DOHH2 (cell line): ENCODE measurements around the gene MTCH1.

Experiments used
- H3F3A ChIP-seq: fragments of 200-600 bp; sonication (generic), shearing (Covaris generic); 2 replicates; pipeline ENCODE4 v1.6.0; 2016; ENCODE audit warnings: antibody characterized with exemption, mild to moderate bottlenecking; ENCODE audit not compliant: control insufficient read depth, insufficient read depth
- H3K27ac ChIP-seq: fragments of 200-600 bp; sonication (generic); 2 replicates; pipeline ENCODE4 v1.5.1; 2014; ENCODE audit warnings: low read depth, mild to moderate bottlenecking, low read length, moderate library complexity
- H3K27me3 ChIP-seq: fragments of 200-600 bp; sonication (generic); 2 replicates; pipeline ENCODE4 v1.6.1; 2014; ENCODE audit warnings: mild to moderate bottlenecking, low read length, mixed read lengths; ENCODE audit not compliant: control insufficient read depth
- H3K36me3 ChIP-seq: fragments of 200-600 bp; sonication (generic); 2 replicates; pipeline ENCODE4 v1.6.1; 2014; ENCODE audit warnings: mild to moderate bottlenecking, low read length, moderate library complexity, mixed read lengths; ENCODE audit not compliant: control insufficient read depth
- H3K4me1 ChIP-seq: fragments of 200-600 bp; sonication (generic); 2 replicates; pipeline ENCODE4 v1.6.1; 2014; ENCODE audit warnings: mild to moderate bottlenecking, low read length, mixed read lengths; ENCODE audit not compliant: control insufficient read depth
- H3K4me2 ChIP-seq: fragments of 200-600 bp; sonication (generic); 2 replicates; pipeline ENCODE4 v1.6.0; 2014; ENCODE audit warnings: mild to moderate bottlenecking, low read length, moderate library complexity
- H3K4me3 ChIP-seq: fragments of 200-600 bp; sonication (generic); 2 replicates; pipeline ENCODE4 v1.5.1; 2014; ENCODE audit warnings: mild to moderate bottlenecking, low read length, mixed read lengths
- H3K79me2 ChIP-seq: fragments of 200-600 bp; sonication (generic); 2 replicates; pipeline ENCODE4 v1.6.1; 2014; ENCODE audit warnings: mild to moderate bottlenecking, low read length, mixed read lengths; ENCODE audit not compliant: control insufficient read depth
- H3K9me2 ChIP-seq: fragments of 200-600 bp; sonication (generic); replicated peaks from 2 replicates; pipeline ENCODE4 v1.6.1; 2014; ENCODE audit warnings: mild to moderate bottlenecking, low read length, mixed read lengths; ENCODE audit not compliant: control insufficient read depth
- H3K9me3 ChIP-seq: fragments of 200-600 bp; sonication (generic); 2 replicates; pipeline ENCODE4 v1.6.1; 2014; ENCODE audit warnings: antibody characterized with exemption, low read length, mixed read lengths; ENCODE audit not compliant: control insufficient read depth, insufficient read depth
- H4K20me1 ChIP-seq: fragments of 200-600 bp; sonication (generic); 2 replicates; pipeline ENCODE4 v1.6.0; 2014; ENCODE audit warnings: low read depth, mild to moderate bottlenecking, antibody characterized with exemption, low read length, moderate library complexity; ENCODE audit not compliant: control insufficient read depth, insufficient read depth
- EZH2phosphoT487 ChIP-seq: fragments of 200-600 bp; sonication (generic); IDR thresholded peaks from 2 replicates; pipeline ENCODE4 v1.6.1; 2017; ENCODE audit warnings: borderline replicate concordance, mild to moderate bottlenecking, antibody characterized with exemption, low read length, moderate library complexity, mixed read lengths
- TF ChIP-seq, protein P1 (sequence below): fragments of 200-600 bp; sonication (generic); IDR thresholded peaks from one replicate; pipeline ENCODE4 v1.5.1; 2014; ENCODE audit warnings: antibody characterized with exemption, mild to moderate bottlenecking, low read depth, low read length; ENCODE audit not compliant: poor library complexity, severe bottlenecking

The MTCH1 gene

DNA sequence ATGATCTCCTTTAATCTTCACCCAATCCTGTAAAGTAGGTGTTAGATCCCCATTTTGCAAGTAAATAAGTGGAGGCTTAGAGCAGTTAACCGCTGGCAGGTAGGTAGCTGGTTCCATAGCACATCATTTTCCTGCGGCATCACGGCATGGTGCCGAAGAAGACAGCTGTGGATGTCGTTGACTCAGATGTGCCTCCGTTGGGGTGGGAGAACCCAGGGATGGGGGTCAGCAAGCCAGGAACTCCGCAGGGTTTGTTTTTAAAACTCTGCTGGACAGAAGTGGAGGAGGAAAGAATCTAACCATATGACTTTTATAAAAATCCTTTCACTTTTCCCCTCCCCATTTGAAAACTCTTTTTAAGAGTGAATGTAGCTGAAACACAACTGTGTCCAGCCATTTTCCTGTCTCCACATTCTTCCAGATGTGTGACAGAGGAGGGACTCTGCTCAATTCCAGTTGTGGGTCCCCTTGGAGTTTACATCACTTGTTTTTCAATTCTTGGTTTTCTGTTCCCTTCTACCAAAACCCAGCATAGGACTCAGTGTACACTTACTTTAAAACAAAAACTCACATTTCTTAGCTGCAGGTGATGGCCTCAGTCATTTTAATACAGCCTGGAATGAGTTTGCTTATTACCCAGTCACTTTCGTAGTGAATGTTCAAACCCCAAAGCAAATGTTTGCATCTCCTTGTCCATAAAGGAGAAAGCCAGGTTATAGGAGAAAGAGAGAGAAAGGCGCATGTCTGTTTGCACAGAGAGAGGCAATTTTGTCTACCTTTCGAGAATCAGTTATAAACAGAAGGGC, 59.1 kb downstream of the MTCH1 start:
- H3K4me3 ChIP-seq = no peak overlapping the region
- H3K9me2 ChIP-seq = no peaks in the 10 kb centered on the region
- no peaks in the 10 kb centered on the region for H3K4me1 ChIP-seq
- H3K27me3 ChIP-seq = no peaks in the 10 kb centered on the region
- no peak overlapping the region for H3K4me2 ChIP-seq
- H3K9me3 ChIP-seq = no peaks in the 10 kb centered on the region
- H3F3A ChIP-seq = no peaks in the 10 kb centered on the region
- H3K79me2 ChIP-seq = no peaks in the 10 kb centered on the region
- no peak for TF ChIP-seq EZH2phosphoT487
- TF ChIP-seq, protein P1, sequence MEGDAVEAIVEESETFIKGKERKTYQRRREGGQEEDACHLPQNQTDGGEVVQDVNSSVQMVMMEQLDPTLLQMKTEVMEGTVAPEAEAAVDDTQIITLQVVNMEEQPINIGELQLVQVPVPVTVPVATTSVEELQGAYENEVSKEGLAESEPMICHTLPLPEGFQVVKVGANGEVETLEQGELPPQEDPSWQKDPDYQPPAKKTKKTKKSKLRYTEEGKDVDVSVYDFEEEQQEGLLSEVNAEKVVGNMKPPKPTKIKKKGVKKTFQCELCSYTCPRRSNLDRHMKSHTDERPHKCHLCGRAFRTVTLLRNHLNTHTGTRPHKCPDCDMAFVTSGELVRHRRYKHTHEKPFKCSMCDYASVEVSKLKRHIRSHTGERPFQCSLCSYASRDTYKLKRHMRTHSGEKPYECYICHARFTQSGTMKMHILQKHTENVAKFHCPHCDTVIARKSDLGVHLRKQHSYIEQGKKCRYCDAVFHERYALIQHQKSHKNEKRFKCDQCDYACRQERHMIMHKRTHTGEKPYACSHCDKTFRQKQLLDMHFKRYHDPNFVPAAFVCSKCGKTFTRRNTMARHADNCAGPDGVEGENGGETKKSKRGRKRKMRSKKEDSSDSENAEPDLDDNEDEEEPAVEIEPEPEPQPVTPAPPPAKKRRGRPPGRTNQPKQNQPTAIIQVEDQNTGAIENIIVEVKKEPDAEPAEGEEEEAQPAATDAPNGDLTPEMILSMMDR = no peak
- H3K36me3 ChIP-seq = no peaks in the 10 kb centered on the region; the same call in 1 of the 2 replicates
- H4K20me1 ChIP-seq = no peaks in the 10 kb centered on the region; the same call in 1 of the 2 replicates
- no peak overlapping the region for H3K27ac ChIP-seq

DNA sequence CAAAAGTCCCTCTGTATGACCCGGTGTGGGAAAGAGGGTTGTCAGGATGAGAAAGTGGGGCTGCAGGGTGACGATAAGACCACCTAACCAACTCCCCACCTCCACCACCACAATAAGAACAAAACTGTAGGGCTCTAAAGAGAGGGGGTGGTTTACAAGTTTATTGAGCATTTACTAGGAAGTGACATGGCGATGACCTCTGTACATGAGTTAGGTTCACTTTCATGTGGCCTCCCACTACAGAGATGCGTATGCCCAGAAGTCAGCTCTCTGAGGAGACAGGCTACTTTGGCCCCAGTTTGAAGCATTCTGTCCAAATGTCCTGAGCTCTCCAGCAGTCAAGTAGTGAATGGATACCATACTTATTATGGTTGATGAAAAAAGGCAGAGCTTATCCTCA, 60.2 kb downstream of the MTCH1 start:
- TF ChIP-seq EZH2phosphoT487 = no peak
- TF ChIP-seq, protein P1 = no peak
- no peak overlapping the region for H3K4me3 ChIP-seq
- no peaks in the 10 kb centered on the region; the same call in 1 of the 2 replicates for H4K20me1 ChIP-seq
- no peaks in the 10 kb centered on the region for H3K4me1 ChIP-seq
- H3K79me2 ChIP-seq = no peaks in the 10 kb centered on the region
- H3K9me3 ChIP-seq = no peaks in the 10 kb centered on the region
- H3K27me3 ChIP-seq = no peaks in the 10 kb centered on the region
- no peak overlapping the region for H3K27ac ChIP-seq
- no peaks in the 10 kb centered on the region for H3F3A ChIP-seq
- no peak overlapping the region for H3K4me2 ChIP-seq
- no peaks in the 10 kb centered on the region for H3K9me2 ChIP-seq
- H3K36me3 ChIP-seq = no peaks in the 10 kb centered on the region; the same call in 1 of the 2 replicates

DNA sequence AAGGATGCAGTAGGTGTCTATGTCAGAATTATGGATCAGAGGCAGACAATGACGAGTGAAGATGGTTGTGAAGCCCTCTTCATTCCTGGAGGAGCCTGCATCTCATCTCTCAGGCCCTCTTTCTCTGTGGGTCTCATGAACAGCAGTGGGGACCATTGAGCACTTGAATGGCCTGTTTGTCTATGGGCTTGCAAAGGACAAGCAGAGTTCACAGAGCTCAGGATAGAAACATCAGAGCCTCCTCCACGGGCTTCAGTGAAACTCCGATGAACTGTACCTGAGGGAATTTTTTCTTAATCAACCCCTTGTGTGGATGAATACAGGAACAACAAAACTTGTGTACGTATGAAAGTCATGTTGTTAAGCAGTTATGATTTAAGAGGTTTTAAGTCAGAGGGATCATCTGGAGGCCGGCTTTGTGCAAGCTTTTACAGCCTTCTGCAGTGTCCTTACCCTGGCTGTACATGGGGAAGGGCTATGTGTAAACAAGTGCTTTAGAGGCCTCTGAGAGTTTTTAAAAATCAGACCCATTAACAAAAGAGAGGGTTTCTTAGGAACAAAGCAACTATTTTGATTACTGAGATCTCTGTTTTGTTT, 61.1 kb downstream of the MTCH1 start:
- TF ChIP-seq, protein P1 = no peak
- TF ChIP-seq EZH2phosphoT487 = no peak
- no peaks in the 10 kb centered on the region; the same call in 1 of the 2 replicates for H4K20me1 ChIP-seq
- no peaks in the 10 kb centered on the region for H3K9me3 ChIP-seq
- H3K27me3 ChIP-seq = no peaks in the 10 kb centered on the region
- no peaks in the 10 kb centered on the region for H3F3A ChIP-seq
- H3K9me2 ChIP-seq = no peaks in the 10 kb centered on the region
- H3K4me1 ChIP-seq = no peaks in the 10 kb centered on the region
- H3K79me2 ChIP-seq = no peaks in the 10 kb centered on the region
- no peaks in the 10 kb centered on the region; the same call in 1 of the 2 replicates for H3K36me3 ChIP-seq
- H3K4me2 ChIP-seq = no peak overlapping the region
- H3K27ac ChIP-seq = no peak overlapping the region
- no peak overlapping the region for H3K4me3 ChIP-seq
